Liver (tissue), 2 donors: Measurements from ENCODE around the gene BHLHE23.

ENCODE experiments used
- RAD21 ChIP-seq, 2 donors: IDR thresholded peaks; 2 replicates each; pipeline ENCODE4 v1.6.1; 2016; ENCODE audit warnings: antibody characterized with exemption in 2 of 2, mild to moderate bottlenecking in 2 of 2
- TAF1 ChIP-seq: conservative IDR thresholded peaks from 2 replicates; pipeline ENCODE4 v1.6.1; 2016; ENCODE audit warnings: antibody characterized with exemption, mild to moderate bottlenecking
- donor health status: healthy.

- TF ChIP-seq RAD21 (IDR thresholded peaks at IDR 0.05) (no peak), TAF1 (no peak)
These were observed 44.4 kb downstream of the BHLHE23 start for GRCh38 chr20:62962221-62962879.
